ENCODE results near the gene VCL. TPM values are rescaled to one million over a fixed set of nuclear protein-coding genes. Genes with fewer than 3 reads are reported as not detected.

Gene VCL
- total and polyA plus RNA-seq, 2 of the 8 experiments (the other 6 are each of a cell fraction or from before 2014, with no cell fraction given) = 119 to 377 TPM

DNA sequence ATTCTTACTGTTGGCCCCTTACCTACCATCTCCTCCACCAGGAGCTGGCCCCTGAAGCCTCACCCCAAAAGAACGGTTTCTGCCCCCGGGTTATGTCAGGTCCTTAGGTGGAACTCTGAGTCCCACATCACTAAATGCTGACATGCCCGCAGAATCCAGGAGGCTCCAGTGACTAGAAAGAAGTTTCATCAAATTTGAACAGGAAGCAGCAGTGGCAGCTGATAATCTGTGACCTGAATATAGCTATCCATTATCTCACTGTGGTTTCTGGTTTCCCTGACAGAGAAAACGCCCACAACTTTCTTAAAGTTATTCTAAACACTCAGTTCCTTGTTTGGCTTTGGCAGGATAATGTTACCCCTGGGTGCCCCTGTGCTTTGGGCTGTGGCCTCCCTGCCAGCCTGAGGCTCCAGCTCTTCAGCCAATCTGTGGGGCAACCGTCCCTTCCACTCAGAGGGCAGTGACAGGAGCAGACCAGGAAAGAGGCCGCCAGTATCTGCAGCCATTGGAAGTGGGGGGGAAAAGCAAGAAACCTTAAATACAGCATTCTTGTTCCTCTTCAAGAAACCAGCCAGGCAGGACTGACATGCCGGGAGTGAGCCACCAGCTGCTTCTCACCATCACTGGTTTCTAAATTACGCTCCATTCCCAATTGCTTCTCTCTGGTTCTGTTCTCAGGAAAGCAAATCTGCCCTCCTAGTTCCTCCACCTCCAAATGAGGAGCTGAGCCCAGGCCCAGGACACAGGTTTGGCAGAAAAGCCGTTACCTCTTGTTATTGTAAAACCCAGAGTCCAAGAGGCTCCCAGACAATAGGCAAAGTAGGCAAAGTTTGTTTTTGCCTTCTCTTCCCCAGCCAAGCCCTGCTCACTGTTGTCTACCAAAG lies 41.2 kb upstream of the VCL start:
- Histone ChIP-seq H2BK20ac (ENCODE audit: low read length) (no peak overlapping the region), H2BK120ac (replicated peaks; ENCODE audit: low read depth, low read length) (peak overlapping the region; percentile 36), H2BK15ac (ENCODE audit: low read length) (peak overlapping the region; percentile 83; the same call in 1 of the 2 replicates), H3K4me2 (ENCODE audit: insufficient read depth in 1 of 2, low read depth in 2 of 2, low read length in 2 of 2) (0 out of 4 replicates have a peak overlapping the region, but pooled peaks of 1 of the 2 experiments have one; percentile 2), H3K9me3 (ENCODE audit: insufficient read depth in 2 of 2, low read depth in 1 of 2, low read length in 1 of 2) (no peaks in the 10 kb centered on the region), H3K18ac (ENCODE audit: extremely low read depth, low read length) (no peak overlapping the region; the same call in 1 of the 2 replicates), H3K4me3 (ENCODE audit: extremely low read depth in 1 of 4, insufficient read depth in 2 of 4, low read depth in 3 of 4, low read length in 4 of 4) (no peak overlapping the region), H3K23me2 (ENCODE audit: low read depth, low read length) (no peaks in the 10 kb centered on the region), H3K79me2 (ENCODE audit: control insufficient read depth in 1 of 2, insufficient read depth in 2 of 2, low read length in 2 of 2) (no peaks in the 10 kb centered on the region), H3K36me3 (ENCODE audit: control insufficient read depth in 2 of 4, insufficient read depth in 4 of 4, low read length in 3 of 4) (no peaks in the 10 kb centered on the region), H3K4me1 (replicated peaks in 1 of 4; ENCODE audit: control insufficient read depth in 3 of 4, insufficient read depth in 4 of 4, low read length in 3 of 4) (peaks cover 2 to 5% (median 5%) of the 10 kb centered on the region in 4 experiments), H2BK12ac (ENCODE audit: low read depth, low read length) (no peak overlapping the region; the same call in 1 of the 2 replicates), H3K27ac (ENCODE audit: low read depth, low read length) (no peak overlapping the region), H3K14ac (ENCODE audit: insufficient read length) (no peak overlapping the region), H3K79me1 (ENCODE audit: low read depth, low read length) (no peaks in the 10 kb centered on the region), H4K20me1 (replicated peaks in 1 of 2; ENCODE audit: control insufficient read depth in 1 of 2, insufficient read depth in 2 of 2, low read length in 2 of 2) (no peaks in the 10 kb centered on the region), H4K91ac (replicated peaks; ENCODE audit: insufficient read length, low read length) (no peak overlapping the region), H4K8ac (ENCODE audit: extremely low read depth, insufficient read depth, low read length) (no peak overlapping the region), H2AK5ac (ENCODE audit: low read depth, low read length) (no peak overlapping the region), H3K9ac (replicated peaks in 1 of 4; ENCODE audit: extremely low read depth in 1 of 4, low read depth in 3 of 4, low read length in 3 of 4) (no peak overlapping the region), H2AFZ (ENCODE audit: low read length) (peak overlapping the region; percentile 67), H2BK5ac (ENCODE audit: low read depth, low read length) (no peak overlapping the region; the same call in 1 of the 2 replicates), H3K23ac (ENCODE audit: insufficient read length) (no peak overlapping the region), H3K56ac (replicated peaks; ENCODE audit: insufficient read length, low read depth, low read length) (no peak overlapping the region), H3K27me3 (replicated peaks in 1 of 4; ENCODE audit: control insufficient read depth in 3 of 4, extremely low read depth in 1 of 4, insufficient read depth in 3 of 4, low read length in 3 of 4) (no peaks in the 10 kb centered on the region), H3K4ac (replicated peaks; ENCODE audit: insufficient read length, low read depth, low read length) (no peak overlapping the region), H4K5ac (ENCODE audit: insufficient read length, low read depth, low read length) (no peak overlapping the region)
- ChIA-PET POLR2A (ENCODE audit: partially characterized antibody) (interaction anchor here (1.0 to 2.3 kb wide), 5 partner anchors 10 to 43 kb away, joined by 3 to 30 read pairs (median 4); no protein-coding TSS in a partner anchor), CTCF (ENCODE audit: partially characterized antibody) (interaction anchor here (0.6 to 7.8 kb wide), 32 partner anchors 8 to 366 kb away, joined by 3 to 47 read pairs (median 4); partner anchors contain the start of genes PLAU and USP54)
- 82% methylated on average over 9 of the region's 9 CpGs; no CpG with 5 or more reads in 1 of the 2 experiments for WGBS, 2 experiments (ENCODE audit: extremely low coverage in 1 of 2, insufficient coverage in 1 of 2, insufficient read length in 1 of 2, insufficient replicate concordance in 2 of 2, low coverage in 1 of 2, low lambda C conversion rate in 2 of 2, missing lambda C conversion rate in 1 of 2)
- TF ChIP-seq CEBPB (IDR thresholded peaks at IDR 0.05; ENCODE audit: low read depth, low read length) (no peak), POLR2AphosphoS5 (IDR thresholded peaks at IDR 0.05; ENCODE audit: low read depth, low read length) (no peak), KDM4A (IDR thresholded peaks at IDR 0.05; ENCODE audit: low read depth, low read length, severe bottlenecking) (no peak), CREB1 (IDR thresholded peaks at IDR 0.05) (no peak), PHF8 (conservative IDR thresholded peaks at IDR 0.05; ENCODE audit: low read depth, low read length) (no peak), CHD1 (IDR thresholded peaks at IDR 0.05; ENCODE audit: low read depth, low read length) (no peak), KDM5A (IDR thresholded peaks at IDR 0.05; ENCODE audit: low read length) (no peak)
- DNase-seq (ENCODE audit: low read depth in 1 of 2, low spot score in 2 of 2) = no peak
- no peak for FAIRE-seq

Measured in H1 (cell line).